HPDE6-E6E7 (cell line): Measurements from ENCODE around the gene FAM120A.

ENCODE experiments used
- DNase-seq: peaks from one replicate; pipeline ENCODE4 v3.0.0; 2011; ENCODE audit warnings: missing footprints; ENCODE audit errors: extremely low spot score

FAM120A gene

GRCh38 chr9:93579711-93580516 lies 128.4 kb downstream of the FAM120A start:
- no peak for DNase-seq

GRCh38 chr9:93580654-93581380 lies 129.3 kb downstream of the FAM120A start:
- DNase-seq = no peak

- no peak for DNase-seq
These were observed 130.6 kb downstream of the FAM120A start for GRCh38 chr9:93582115-93582514.

- DNase-seq = no peak
These were observed 131.1 kb downstream of the FAM120A start for GRCh38 chr9:93582550-93582949.

- DNase-seq = no peak
These were observed 133.8 kb downstream of the FAM120A start for GRCh38 chr9:93585259-93585658.

GRCh38 chr9:93585695-93586094 lies 134.2 kb downstream of the FAM120A start:
- no peak for DNase-seq

- DNase-seq = no peak
These were observed 135.0 kb downstream of the FAM120A start for GRCh38 chr9:93586290-93587057.

- no peak for DNase-seq
These were observed 135.8 kb downstream of the FAM120A start for GRCh38 chr9:93587284-93587650.

- no peak for DNase-seq
These were observed 136.3 kb downstream of the FAM120A start for GRCh38 chr9:93587651-93588347.

- no peak for DNase-seq
These were observed 137.4 kb downstream of the FAM120A start for GRCh38 chr9:93588641-93589609.

- DNase-seq = no peak
These were observed 138.2 kb downstream of the FAM120A start for GRCh38 chr9:93589688-93590087.

GRCh38 chr9:93590609-93591234 lies 139.2 kb downstream of the FAM120A start:
- DNase-seq = no peak

- no peak for DNase-seq
These were observed 140.0 kb downstream of the FAM120A start for GRCh38 chr9:93591301-93592007.

- no peak for DNase-seq
These were observed 140.6 kb downstream of the FAM120A start for GRCh38 chr9:93592008-93592642.

- no peak for DNase-seq
These were observed 141.1 kb downstream of the FAM120A start for GRCh38 chr9:93592643-93593021.

- no peak for DNase-seq
These were observed 141.7 kb downstream of the FAM120A start for GRCh38 chr9:93593144-93593658.

GRCh38 chr9:93594041-93594756 lies 142.7 kb downstream of the FAM120A start:
- DNase-seq = no peak

GRCh38 chr9:93595461-93595860 lies 144.0 kb downstream of the FAM120A start:
- DNase-seq = no peak
